HL-60 (cell line): ENCODE data around the gene TRIM25.
A peak's percentile ranks its signal among the peaks of the same experiment; 100 is the strongest.

Source experiments
- DNase-seq, 2 experiments: peaks; one replicate each; pipeline ENCODE4 v3.0.0-alpha.2; 2010 to 2020; ENCODE audit warnings: low read depth in 1 of 2, low spot score in 1 of 2
- H3K27ac ChIP-seq: fragments of 250-450 bp; sonication (Bioruptor Pico); replicated peaks from 2 replicates; pipeline ENCODE4 v1.5.1; 2020; ENCODE audit warnings: mild to moderate bottlenecking, moderate library complexity
- H3K27me3 ChIP-seq: fragments of 250-450 bp; sonication (Bioruptor Pico); 2 replicates; pipeline ENCODE4 v1.5.1; 2021; ENCODE audit warnings: mild to moderate bottlenecking, moderate library complexity; ENCODE audit not compliant: insufficient read depth, poor library complexity, severe bottlenecking
- H3K4me3 ChIP-seq: replicated peaks from 2 replicates; pipeline ENCODE4 v1.5.1; 2011; ENCODE audit warnings: mild to moderate bottlenecking, control low read depth, low read length; ENCODE audit not compliant: insufficient read depth
- CTCF ChIP-seq: IDR thresholded peaks from one replicate; pipeline ENCODE4 v1.5.1; 2011; ENCODE audit warnings: low read length, control low read depth, inconsistent platforms; ENCODE audit not compliant: insufficient read depth
- GABPA ChIP-seq: IDR thresholded peaks from 2 replicates; pipeline ENCODE4 v1.6.1; 2012; ENCODE audit warnings: low read depth
- POLR2AphosphoS5 ChIP-seq: IDR thresholded peaks from 2 replicates; pipeline ENCODE4 v1.6.1; 2012; ENCODE audit warnings: low read depth
- REST ChIP-seq: IDR thresholded peaks from 2 replicates; pipeline ENCODE4 v1.6.1; 2012; ENCODE audit warnings: low read depth; ENCODE audit not compliant: insufficient replicate concordance
- SPI1 ChIP-seq: IDR thresholded peaks from 2 replicates; pipeline ENCODE4 v1.6.1; 2012; ENCODE audit warnings: low read depth, mild to moderate bottlenecking, borderline replicate concordance

TRIM25 gene

GRCh38 chr17:56890390-56890789, 23.5 kb downstream of the TRIM25 start:
- no peak for DNase-seq
- H3K4me3 ChIP-seq = no peak overlapping the region
- no peak overlapping the region for H3K27ac ChIP-seq
- no peaks in the 10 kb centered on the region for H3K27me3 ChIP-seq
- TF ChIP-seq SPI1 = peak; percentile 18; the same call in 1 of the 2 replicates
- no peak; the same call in 1 of the 2 replicates for TF ChIP-seq POLR2AphosphoS5
- TF ChIP-seq REST = no peak

DNA sequence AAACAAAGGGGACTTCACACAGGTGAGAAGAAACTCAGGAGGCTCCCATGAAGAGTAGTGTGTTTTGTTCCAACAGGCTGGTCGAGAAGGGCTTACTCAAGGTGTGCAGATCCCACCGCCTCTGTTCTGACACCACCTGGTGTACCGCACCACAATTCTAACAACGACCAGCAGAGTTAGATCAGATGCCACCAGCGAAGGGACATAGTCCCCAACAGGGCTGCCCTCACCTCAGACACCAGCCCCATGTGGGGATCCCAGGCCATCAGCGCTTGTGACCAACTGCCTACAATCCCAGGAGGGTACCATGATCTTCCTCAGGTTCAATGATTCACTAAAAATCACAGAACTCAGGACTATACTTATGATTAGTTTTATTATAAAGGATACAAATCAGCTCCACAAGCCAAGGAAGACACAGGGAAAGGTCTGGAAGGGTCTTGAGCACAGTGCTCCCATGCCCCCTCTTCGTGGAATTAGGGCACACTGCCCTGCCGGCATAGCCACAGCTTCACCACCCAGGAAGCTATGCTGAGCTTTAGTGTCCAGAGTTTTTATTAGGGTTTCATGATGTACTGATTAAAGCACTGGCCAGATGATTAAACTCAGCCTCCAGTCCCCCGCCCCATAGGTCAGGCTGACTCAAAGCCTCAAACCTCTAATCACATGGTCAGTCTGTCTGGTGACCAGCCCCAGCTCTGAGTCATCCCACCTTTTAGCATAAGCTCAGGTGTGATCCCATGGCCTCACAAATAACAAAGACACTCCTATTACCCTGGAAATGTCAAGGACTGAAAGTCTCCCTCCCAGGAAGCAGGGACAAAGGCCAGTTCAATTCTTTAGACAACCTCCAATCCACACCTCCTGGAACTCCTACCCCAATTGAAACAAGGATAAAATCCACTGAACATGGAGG, 26.0 kb downstream of the TRIM25 start:
- DNase-seq = no peak
- no peaks in the 10 kb centered on the region for H3K27me3 ChIP-seq
- no peak overlapping the region for H3K27ac ChIP-seq
- no peak for TF ChIP-seq CTCF
- no peak for TF ChIP-seq REST
- TF ChIP-seq SPI1 = no peak
- TF ChIP-seq GABPA = no peak
- no peak for TF ChIP-seq POLR2AphosphoS5
- no peak overlapping the region for H3K4me3 ChIP-seq

DNA sequence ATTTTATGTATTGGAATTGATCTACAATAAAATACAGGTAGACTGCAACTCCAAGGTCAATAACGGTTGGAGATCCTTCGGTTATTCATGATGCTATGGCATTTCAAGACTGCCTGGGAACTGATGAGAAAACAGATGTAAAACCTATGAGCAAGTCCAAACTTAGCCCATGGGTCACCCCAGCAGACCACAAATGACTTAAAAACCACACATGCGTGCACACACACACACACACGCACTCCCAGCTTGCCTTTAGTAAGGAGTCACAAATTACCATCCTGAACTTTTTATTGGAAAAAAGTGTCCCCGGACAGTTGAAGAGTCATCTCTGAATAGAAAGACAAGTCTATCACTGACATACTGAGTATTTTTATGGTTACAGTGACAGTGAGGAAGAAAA, 26.7 kb downstream of the TRIM25 start:
- TF ChIP-seq CTCF (no peak), POLR2AphosphoS5 (no peak)
- no peak for DNase-seq
- no peak overlapping the region for H3K27ac ChIP-seq
- H3K27me3 ChIP-seq = no peaks in the 10 kb centered on the region
- no peak overlapping the region for H3K4me3 ChIP-seq

DNA sequence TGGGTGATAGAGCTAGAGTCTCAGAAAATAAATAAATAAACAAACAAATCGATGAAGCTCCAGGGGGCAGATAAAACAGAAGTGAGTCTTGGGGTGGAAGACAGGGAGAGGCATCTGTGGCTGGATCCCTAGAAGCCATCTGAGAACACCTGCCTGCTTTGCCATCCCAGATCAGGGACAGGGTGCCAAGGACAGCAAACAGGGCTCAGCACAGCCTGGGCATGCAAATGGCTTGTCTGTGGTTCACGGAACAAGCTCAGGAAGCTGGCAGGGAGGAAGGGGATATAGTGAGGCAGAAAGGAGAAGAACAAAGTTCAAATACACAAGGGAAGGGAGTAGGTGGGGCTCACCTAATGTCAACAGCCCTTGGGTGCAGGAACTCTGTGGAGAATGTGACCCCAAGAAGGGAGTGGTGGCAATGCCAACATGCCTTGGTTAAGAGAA, 27.5 kb downstream of the TRIM25 start:
- no peak for DNase-seq
- Histone ChIP-seq H3K4me3 (no peak overlapping the region), H3K27me3 (no peaks in the 10 kb centered on the region), H3K27ac (no peak overlapping the region)
- TF ChIP-seq REST = no peak
- TF ChIP-seq CTCF = no peak
- peak; percentile 18; the same call in 1 of the 2 replicates for TF ChIP-seq POLR2AphosphoS5
- TF ChIP-seq GABPA = no peak
- no peak for TF ChIP-seq SPI1
